RWPE1 (cell line): ENCODE results near the gene HHEX.
"Not testable (repeated sequence)": the region's sequence is repeated elsewhere in the genome, so short reads cannot be mapped to it uniquely, and the experiment has no call there.

Experiments
- CTCF ChIA-PET: fragments of 350-600 bp; sonication (Branson Sonifier 250); formaldehyde crosslinking; extraction: SDS; loops from one replicate; lab custom pipeline; 2021; lab: Yijun Ruan, JAX
- POLR2A ChIA-PET: fragments of 400-600 bp; formaldehyde crosslinking; extraction: SDS; loops from one replicate; lab custom pipeline; 2020; ENCODE audit warnings: antibody characterized with exemption; ENCODE audit not compliant: low non-redundant PET; lab: Yijun Ruan, JAX
- DNase-seq: peaks from one replicate; pipeline ENCODE4 v3.0.0; 2012; ENCODE audit warnings: low spot score
- H3K27ac ChIP-seq: fragments of 450-650 bp; 2 replicates; pipeline ENCODE4 v1.5.1; 2017
- TF ChIP-seq, protein P1 (sequence below): fragments of 450-650 bp; conservative IDR thresholded peaks from 2 replicates; pipeline ENCODE4 v1.5.1; 2017; ENCODE audit warnings: low read depth, mild to moderate bottlenecking

Gene HHEX

DNA sequence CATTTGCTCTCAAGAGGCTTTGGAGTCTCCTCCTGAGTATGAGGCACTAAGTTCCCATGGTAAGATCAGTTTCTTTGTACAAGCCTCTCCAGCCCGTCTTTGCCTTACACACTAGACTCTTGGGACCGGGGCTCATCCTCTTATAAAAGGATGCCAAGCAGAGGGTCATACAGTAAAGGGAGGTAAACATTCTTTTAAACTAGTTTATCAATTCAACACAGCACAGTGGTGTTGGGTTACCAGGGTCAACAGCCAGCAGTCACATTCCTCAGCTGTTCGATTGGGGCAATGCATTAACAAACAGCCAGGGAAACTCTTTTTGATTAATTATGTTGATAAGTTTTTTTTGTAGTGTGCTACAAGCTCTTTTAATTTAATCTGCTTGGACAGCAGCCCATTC lies 37.8 kb downstream of the HHEX start:
- CTCF ChIA-PET: no interaction called here
- no peak overlapping the region for H3K27ac ChIP-seq
- TF ChIP-seq, protein P1, sequence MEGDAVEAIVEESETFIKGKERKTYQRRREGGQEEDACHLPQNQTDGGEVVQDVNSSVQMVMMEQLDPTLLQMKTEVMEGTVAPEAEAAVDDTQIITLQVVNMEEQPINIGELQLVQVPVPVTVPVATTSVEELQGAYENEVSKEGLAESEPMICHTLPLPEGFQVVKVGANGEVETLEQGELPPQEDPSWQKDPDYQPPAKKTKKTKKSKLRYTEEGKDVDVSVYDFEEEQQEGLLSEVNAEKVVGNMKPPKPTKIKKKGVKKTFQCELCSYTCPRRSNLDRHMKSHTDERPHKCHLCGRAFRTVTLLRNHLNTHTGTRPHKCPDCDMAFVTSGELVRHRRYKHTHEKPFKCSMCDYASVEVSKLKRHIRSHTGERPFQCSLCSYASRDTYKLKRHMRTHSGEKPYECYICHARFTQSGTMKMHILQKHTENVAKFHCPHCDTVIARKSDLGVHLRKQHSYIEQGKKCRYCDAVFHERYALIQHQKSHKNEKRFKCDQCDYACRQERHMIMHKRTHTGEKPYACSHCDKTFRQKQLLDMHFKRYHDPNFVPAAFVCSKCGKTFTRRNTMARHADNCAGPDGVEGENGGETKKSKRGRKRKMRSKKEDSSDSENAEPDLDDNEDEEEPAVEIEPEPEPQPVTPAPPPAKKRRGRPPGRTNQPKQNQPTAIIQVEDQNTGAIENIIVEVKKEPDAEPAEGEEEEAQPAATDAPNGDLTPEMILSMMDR: no peak
- POLR2A ChIA-PET: interaction anchor here (0.5 to 0.7 kb wide), 2 partner anchors 38 to 271 kb away, joined by 3 read pairs; no protein-coding TSS in a partner anchor
- no peak for DNase-seq

DNA sequence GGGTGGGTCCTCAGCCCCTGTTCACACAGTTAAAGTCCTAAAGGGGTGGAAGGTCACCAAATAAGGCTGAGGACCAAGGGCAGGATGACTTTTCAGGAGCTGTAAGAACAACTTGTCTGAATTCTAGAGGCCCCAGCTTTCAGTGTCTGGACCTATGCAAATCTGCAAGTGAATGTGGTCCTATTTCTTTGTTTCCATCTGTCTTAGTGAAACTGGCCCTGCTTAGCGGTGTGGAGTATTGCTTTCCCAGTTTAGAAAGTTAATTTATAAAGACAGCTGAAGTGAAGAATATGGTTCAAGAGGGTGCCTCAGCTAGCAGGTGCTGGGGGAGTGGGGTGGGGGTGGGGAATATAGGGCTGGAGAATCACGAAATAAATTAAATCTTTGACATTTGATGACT lies 40.1 kb downstream of the HHEX start:
- DNase-seq: no peak
- CTCF ChIA-PET: no interaction called here
- POLR2A ChIA-PET: no interaction called here
- no peak overlapping the region for H3K27ac ChIP-seq
- TF ChIP-seq, protein P1: no peak

DNA sequence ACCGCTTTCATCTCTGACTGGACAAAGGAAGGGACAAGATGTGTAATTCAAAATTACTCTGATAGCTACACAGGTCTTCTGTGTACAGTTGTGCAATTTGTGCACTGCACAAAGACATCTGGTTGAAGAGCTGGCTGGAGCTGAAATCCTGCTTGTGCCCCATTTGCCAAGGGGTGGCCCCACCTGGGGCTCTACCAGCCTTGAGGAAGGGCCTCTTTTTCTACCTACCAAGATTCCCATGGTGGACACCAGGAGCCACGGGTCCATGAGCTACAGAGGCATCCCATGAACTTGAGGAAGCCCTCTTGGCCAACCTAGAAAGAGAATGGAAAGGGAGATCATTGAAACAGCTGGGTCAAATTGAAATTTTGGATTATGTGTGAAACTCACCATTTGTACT lies 43.2 kb downstream of the HHEX start:
- H3K27ac ChIP-seq: no peak overlapping the region
- DNase-seq: no peak
- TF ChIP-seq, protein P1: no peak
- POLR2A ChIA-PET: no interaction called here
- CTCF ChIA-PET: no interaction called here

DNA sequence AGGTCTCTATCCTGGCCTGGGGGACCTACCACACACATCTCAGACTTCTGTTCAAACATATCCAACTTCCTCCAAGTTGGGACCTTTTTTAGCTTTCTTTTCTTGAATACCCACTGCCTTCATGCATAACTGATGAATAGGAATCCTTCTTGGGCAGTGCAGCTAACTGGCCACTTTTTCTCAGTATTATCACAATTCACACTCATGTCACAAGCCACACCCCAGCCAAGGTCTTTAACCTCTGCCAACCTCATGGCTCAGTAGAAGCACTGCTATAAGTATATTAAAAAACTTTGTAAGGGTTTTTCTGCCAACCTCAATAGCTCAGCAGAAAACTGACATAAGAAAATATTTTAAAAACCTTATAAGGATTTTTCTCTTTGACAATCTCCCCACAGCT lies 44.5 kb downstream of the HHEX start:
- TF ChIP-seq, protein P1: no peak
- no peak for DNase-seq
- ChIA-PET CTCF (no interaction called here), POLR2A (no interaction called here)
- no peak overlapping the region for H3K27ac ChIP-seq

DNA sequence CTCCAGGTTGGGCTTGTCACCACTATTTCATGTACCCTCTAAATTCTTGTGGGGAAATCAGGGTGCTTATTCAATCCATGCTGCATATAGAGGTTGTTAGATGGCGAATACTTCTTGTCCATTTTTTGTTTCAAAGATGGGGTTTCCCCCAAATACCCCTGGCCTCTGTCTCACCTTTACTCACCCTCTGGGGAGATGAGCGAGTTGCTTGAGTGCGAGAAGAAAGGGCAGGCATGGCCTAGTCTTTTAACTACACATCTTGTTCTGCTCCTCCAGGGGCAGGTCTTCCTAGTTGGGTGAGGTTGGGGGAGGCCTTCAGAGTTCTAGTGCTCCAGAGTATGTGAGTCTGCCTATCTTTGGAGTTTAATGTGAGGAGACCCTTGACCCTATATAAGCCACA lies 46.2 kb downstream of the HHEX start:
- TF ChIP-seq, protein P1: no peak
- DNase-seq: no peak
- no peak overlapping the region for H3K27ac ChIP-seq
- ChIA-PET CTCF (no interaction called here), POLR2A (no interaction called here)

DNA sequence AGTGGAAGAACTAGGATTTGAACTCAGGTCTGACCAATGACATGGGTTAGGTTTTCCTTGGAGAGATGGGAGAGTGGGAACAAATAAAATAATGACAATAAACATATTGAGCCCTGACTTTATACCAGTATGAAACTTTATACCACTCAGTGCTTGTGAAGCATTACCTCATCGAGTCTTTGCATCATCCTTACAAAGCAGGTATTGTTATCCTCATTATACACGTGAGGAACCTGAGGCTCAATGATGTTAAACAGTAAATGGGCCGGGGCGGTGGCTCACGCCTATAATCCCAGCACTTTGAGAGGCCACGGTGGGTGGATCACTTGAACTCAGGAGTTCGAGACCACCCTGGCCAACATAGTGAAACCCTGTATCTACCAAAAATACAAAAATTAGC lies 47.7 kb downstream of the HHEX start:
- ChIA-PET POLR2A (no interaction called here), CTCF (no interaction called here)
- TF ChIP-seq, protein P1: no peak
- H3K27ac ChIP-seq: no peak overlapping the region
- no peak for DNase-seq

DNA sequence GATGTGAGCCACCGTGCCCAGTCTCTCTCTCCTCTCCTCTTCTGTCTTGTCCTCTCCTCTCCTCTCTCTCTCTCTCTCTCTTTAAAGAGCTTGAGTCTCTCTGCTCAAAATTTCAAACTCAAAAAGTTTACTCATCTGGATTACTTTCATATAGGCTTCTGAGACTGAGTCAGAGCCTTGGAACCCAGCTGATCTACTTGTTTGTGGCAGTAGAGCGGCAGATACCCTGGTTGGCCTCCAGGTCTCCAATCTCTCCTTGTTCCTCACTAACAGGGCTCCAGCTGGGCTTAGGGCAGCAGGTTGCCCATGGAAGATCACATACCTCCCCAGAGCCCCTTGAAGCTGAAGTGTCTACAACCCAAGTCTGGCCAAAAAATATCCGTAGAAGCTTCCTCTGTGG lies 51.0 kb downstream of the HHEX start:
- DNase-seq: no peak

DNA sequence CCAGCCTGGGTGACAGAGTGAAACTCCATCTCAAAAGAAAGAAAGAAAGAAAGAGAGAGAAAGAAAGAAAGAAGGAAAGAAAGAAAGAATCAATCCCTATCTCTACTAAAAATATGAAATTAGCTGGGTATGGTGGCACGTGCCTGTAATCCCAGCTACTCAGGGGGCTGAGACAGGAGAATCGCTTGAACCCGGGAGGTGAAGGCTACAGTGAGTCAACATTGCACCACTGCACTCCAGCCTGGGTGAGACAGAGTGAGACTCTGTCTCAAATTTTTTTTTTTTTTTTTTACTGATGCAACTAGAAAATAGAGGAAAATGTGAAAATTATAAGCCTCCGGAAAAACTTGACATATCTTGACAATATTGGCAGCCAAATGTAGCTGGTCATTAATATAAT lies 52.0 kb downstream of the HHEX start:
- POLR2A ChIA-PET, H3K27ac ChIP-seq, DNase-seq: not testable (repeated sequence)
- CTCF ChIA-PET: interaction anchor here (0.7 kb wide), 1 partner anchor 40 kb away, joined by 3 read pairs; no protein-coding TSS in a partner anchor

More for the DNA sequence above, 51.0 kb downstream of the HHEX start:
- POLR2A ChIA-PET: no interaction called here
- TF ChIP-seq, protein P1: no peak
- H3K27ac ChIP-seq: no peak overlapping the region
- CTCF ChIA-PET: interaction anchor here (0.6 to 0.7 kb wide), 3 partner anchors 13 to 76 kb away, joined by 3 to 4 read pairs (median 4); no protein-coding TSS in a partner anchor
